ENCODE data around the gene SMAP2.
"Not testable (repeated sequence)": the region's sequence is repeated elsewhere in the genome, so short reads cannot be mapped to it uniquely, and the experiment has no call there.

Gene SMAP2

GRCh38 chr1:40381268-40382107 lies 8.0 kb downstream of the SMAP2 start:
- Mint-ChIP-seq H3K27ac (peak overlapping the region; percentile 99), H3K4me1 (peaks cover 97% of the 10 kb centered on the region), H3K36me3 (peaks cover 49% of the 10 kb centered on the region), H3K4me3 (peak overlapping the region; percentile 71), H3K9me3 (no peaks in the 10 kb centered on the region), H3K27me3 (no peaks in the 10 kb centered on the region)
- CTCF ChIA-PET = interaction anchor here (1.2 to 3.0 kb wide), 6 partner anchors 12 to 237 kb away, joined by 3 to 19 read pairs (median 6); no protein-coding TSS in a partner anchor
- peak; percentile 54 for DNase-seq

GRCh38 chr1:40382108-40382460 lies 8.6 kb downstream of the SMAP2 start:
- Mint-ChIP-seq H3K4me1 (peaks cover 95% of the 10 kb centered on the region), H3K36me3 (peaks cover 45% of the 10 kb centered on the region)

GRCh38 chr1:40382601-40383000 lies 9.1 kb downstream of the SMAP2 start:
- Mint-ChIP-seq H3K4me3 (peak overlapping the region; percentile 71), H3K9me3 (no peaks in the 10 kb centered on the region), H3K36me3 (peaks cover 43% of the 10 kb centered on the region), H3K27ac (peak overlapping the region; percentile 99), H3K4me1 (peaks cover 93% of the 10 kb centered on the region), H3K27me3 (no peaks in the 10 kb centered on the region)
- no peak for DNase-seq
- CTCF ChIA-PET = interaction anchor here (0.5 to 3.0 kb wide), 7 partner anchors 11 to 295 kb away, joined by 3 to 19 read pairs (median 4); no protein-coding TSS in a partner anchor

More at GRCh38 chr1:40382108-40382460, 8.6 kb downstream of the SMAP2 start:
- Mint-ChIP-seq H3K9me3 (no peaks in the 10 kb centered on the region), H3K27me3 (no peaks in the 10 kb centered on the region), H3K4me3 (peak overlapping the region; percentile 71), H3K27ac (peak overlapping the region; percentile 99)
- CTCF ChIA-PET = interaction anchor here (1.2 to 3.0 kb wide), 5 partner anchors 11 to 238 kb away, joined by 3 to 19 read pairs (median 8); no protein-coding TSS in a partner anchor
- no peak for DNase-seq

- Mint-ChIP-seq H3K4me3 (peak overlapping the region; percentile 72), H3K9me3 (no peaks in the 10 kb centered on the region), H3K36me3 (peaks cover 42% of the 10 kb centered on the region), H3K27ac (peak overlapping the region; percentile 99), H3K4me1 (peaks cover 92% of the 10 kb centered on the region), H3K27me3 (no peaks in the 10 kb centered on the region)
- CTCF ChIA-PET = interaction anchor here (0.5 to 3.0 kb wide), 7 partner anchors 10 to 295 kb away, joined by 3 to 19 read pairs (median 3); no protein-coding TSS in a partner anchor
- no peak for DNase-seq
Measured at GRCh38 chr1:40383095-40383487, 9.6 kb downstream of the SMAP2 start.

GRCh38 chr1:40383488-40384412 lies 10.2 kb downstream of the SMAP2 start:
- H3K9me3 Mint-ChIP-seq = no peaks in the 10 kb centered on the region
- no peaks in the 10 kb centered on the region for H3K27me3 Mint-ChIP-seq
- H3K4me1 Mint-ChIP-seq = peaks cover 92% of the 10 kb centered on the region
- H3K27ac Mint-ChIP-seq = peak overlapping the region; percentile 99
- no peak for DNase-seq
- CTCF ChIA-PET = interaction anchor here (0.7 to 3.0 kb wide), 7 partner anchors 9 to 231 kb away, joined by 3 to 12 read pairs (median 4); partner anchors contain the start of gene SMAP2
- peak overlapping the region; percentile 72 for H3K4me3 Mint-ChIP-seq
- H3K36me3 Mint-ChIP-seq = peaks cover 40% of the 10 kb centered on the region

- CTCF ChIA-PET = interaction anchor here (1.1 to 2.5 kb wide), 7 partner anchors 11 to 300 kb away, joined by 3 to 12 read pairs (median 3); partner anchors contain the start of gene SMAP2
- H3K27me3 Mint-ChIP-seq = no peaks in the 10 kb centered on the region
- H3K9me3 Mint-ChIP-seq = no peaks in the 10 kb centered on the region
- peaks cover 92% of the 10 kb centered on the region for H3K4me1 Mint-ChIP-seq
- no peak for DNase-seq
- peak overlapping the region; percentile 99 for H3K27ac Mint-ChIP-seq
- peak overlapping the region; percentile 72 for H3K4me3 Mint-ChIP-seq
- peaks cover 45% of the 10 kb centered on the region for H3K36me3 Mint-ChIP-seq
Measured at GRCh38 chr1:40384413-40384762, 10.9 kb downstream of the SMAP2 start.

- DNase-seq = no peak
Measured at GRCh38 chr1:40384887-40385286, 11.4 kb downstream of the SMAP2 start.

GRCh38 chr1:40385437-40386358 lies 12.2 kb downstream of the SMAP2 start:
- H3K36me3 Mint-ChIP-seq = peaks cover 54% of the 10 kb centered on the region
- H3K4me3 Mint-ChIP-seq = peak overlapping the region; percentile 72
- no peaks in the 10 kb centered on the region for H3K9me3 Mint-ChIP-seq
- CTCF ChIA-PET = interaction anchor here (1.0 to 2.9 kb wide), 12 partner anchors 10 to 301 kb away, joined by 3 to 19 read pairs (median 4); partner anchors contain the start of gene SMAP2
- H3K27me3 Mint-ChIP-seq = no peaks in the 10 kb centered on the region
- DNase-seq = peak; percentile 77
- peak overlapping the region; percentile 99 for H3K27ac Mint-ChIP-seq
- H3K4me1 Mint-ChIP-seq = peaks cover 92% of the 10 kb centered on the region

More at GRCh38 chr1:40384887-40385286, 11.4 kb downstream of the SMAP2 start:
- CTCF ChIA-PET = interaction anchor here (1.1 to 2.9 kb wide), 9 partner anchors 11 to 301 kb away, joined by 3 to 19 read pairs (median 4); partner anchors contain the start of gene SMAP2
- H3K9me3 Mint-ChIP-seq = no peaks in the 10 kb centered on the region
- H3K27ac Mint-ChIP-seq = peak overlapping the region; percentile 99
- H3K4me1 Mint-ChIP-seq = peaks cover 92% of the 10 kb centered on the region
- H3K4me3 Mint-ChIP-seq = peak overlapping the region; percentile 72
- H3K27me3 Mint-ChIP-seq = no peaks in the 10 kb centered on the region
- H3K36me3 Mint-ChIP-seq = peaks cover 47% of the 10 kb centered on the region

GRCh38 chr1:40386359-40386723 lies 12.8 kb downstream of the SMAP2 start:
- CTCF ChIA-PET = interaction anchor here (0.9 to 2.9 kb wide), 10 partner anchors 10 to 242 kb away, joined by 3 to 19 read pairs (median 4); partner anchors contain the start of gene SMAP2
- peak overlapping the region; percentile 99 for H3K27ac Mint-ChIP-seq
- H3K4me3 Mint-ChIP-seq = peak overlapping the region; percentile 72
- H3K4me1 Mint-ChIP-seq = peaks cover 92% of the 10 kb centered on the region
- no peak for DNase-seq
- no peaks in the 10 kb centered on the region for H3K9me3 Mint-ChIP-seq
- peaks cover 58% of the 10 kb centered on the region for H3K36me3 Mint-ChIP-seq
- H3K27me3 Mint-ChIP-seq = no peaks in the 10 kb centered on the region

GRCh38 chr1:40386796-40387195 lies 13.3 kb downstream of the SMAP2 start:
- no peaks in the 10 kb centered on the region for H3K27me3 Mint-ChIP-seq
- H3K4me3 Mint-ChIP-seq = peak overlapping the region; percentile 72
- CTCF ChIA-PET = interaction anchor here (0.9 to 2.9 kb wide), 7 partner anchors 9 to 243 kb away, joined by 3 to 19 read pairs (median 4); partner anchors contain the start of gene SMAP2
- DNase-seq = no peak
- no peaks in the 10 kb centered on the region for H3K9me3 Mint-ChIP-seq
- H3K4me1 Mint-ChIP-seq = peaks cover 92% of the 10 kb centered on the region
- peaks cover 58% of the 10 kb centered on the region for H3K36me3 Mint-ChIP-seq
- peak overlapping the region; percentile 99 for H3K27ac Mint-ChIP-seq

GRCh38 chr1:40387381-40388306 lies 14.1 kb downstream of the SMAP2 start:
- Mint-ChIP-seq H3K4me1 (peaks cover 92% of the 10 kb centered on the region), H3K36me3 (peaks cover 52% of the 10 kb centered on the region), H3K27ac (peak overlapping the region; percentile 99), H3K4me3 (peak overlapping the region; percentile 73)
- not testable (repeated sequence) for DNase-seq, H3K9me3 Mint-ChIP-seq, H3K27me3 Mint-ChIP-seq
- CTCF ChIA-PET = interaction anchor here (0.9 to 2.9 kb wide), 4 partner anchors 10 to 243 kb away, joined by 3 to 19 read pairs (median 6); partner anchors contain the start of gene SMAP2
